Calu3 (cell line): Measurements from ENCODE around the gene UBXN1. TPM values are rescaled to one million over a fixed set of nuclear protein-coding genes. Genes with fewer than 3 reads are reported as not detected.
"Not testable (repeated sequence)": the region's sequence is repeated elsewhere in the genome, so short reads cannot be mapped to it uniquely, and the experiment has no call there.

ENCODE experiments used
- BruUV-seq: library from RNA; stranded (reverse); fragments of 400-500 nt; replicated peaks from 2 replicates; lab custom pipeline; 2021; lab: Mats Ljungman, UMichigan
- CTCF ChIA-PET: fragments of 300-600 bp; sonication (Branson Sonifier 250); formaldehyde crosslinking; loops from one replicate; lab custom pipeline; 2022; ENCODE audit warnings: antibody characterized with exemption; lab: Charles Lee
- DNase-seq: peaks from one replicate; pipeline ENCODE4 v3.0.0; 2022
- H3K27ac Mint-ChIP-seq: one replicate; pipeline ENCODE4 v1.8.0; 2022; ENCODE audit warnings: mixed read lengths; ENCODE audit not compliant: unreplicated experiment
- H3K27me3 Mint-ChIP-seq: one replicate; pipeline ENCODE4 v1.8.0; 2022; ENCODE audit warnings: mixed read lengths; ENCODE audit not compliant: unreplicated experiment
- H3K36me3 Mint-ChIP-seq: one replicate; pipeline ENCODE4 v1.8.0; 2022; ENCODE audit warnings: mild to moderate bottlenecking, moderate library complexity, mixed read lengths; ENCODE audit not compliant: insufficient read depth, unreplicated experiment
- H3K4me1 Mint-ChIP-seq: one replicate; pipeline ENCODE4 v1.8.0; 2022; ENCODE audit warnings: mild to moderate bottlenecking, low read depth, mixed read lengths; ENCODE audit not compliant: unreplicated experiment
- H3K4me3 Mint-ChIP-seq: one replicate; pipeline ENCODE4 v1.8.0; 2022; ENCODE audit warnings: mild to moderate bottlenecking, low read depth, moderate library complexity, mixed read lengths; ENCODE audit not compliant: unreplicated experiment
- H3K9me3 Mint-ChIP-seq: one replicate; pipeline ENCODE4 v1.8.0; 2022; ENCODE audit warnings: low read depth, mixed read lengths; ENCODE audit not compliant: unreplicated experiment
- intact Hi-C: fragments of 100-400 bp; cut with micrococcal nuclease; formaldehyde crosslinking; loops from one replicate; pipeline ENCODE4 v1.10.0; 2022; ENCODE audit not compliant: unreplicated experiment
- total RNA-seq: library from RNA; stranded (reverse); gene quantifications from 2 replicates; pipeline ENCODE4 v1.2.3, GENCODE V29; 2022
- TF ChIP-seq, protein P1 (sequence below): fragments of 200-600 bp; IDR thresholded peaks from one replicate; pipeline ENCODE4 v1.8.0; 2022; ENCODE audit warnings: antibody characterized with exemption; ENCODE audit not compliant: unreplicated experiment

The UBXN1 gene
- total RNA-seq, 1 experiment from 2014 or later, result 91.9 TPM

DNA sequence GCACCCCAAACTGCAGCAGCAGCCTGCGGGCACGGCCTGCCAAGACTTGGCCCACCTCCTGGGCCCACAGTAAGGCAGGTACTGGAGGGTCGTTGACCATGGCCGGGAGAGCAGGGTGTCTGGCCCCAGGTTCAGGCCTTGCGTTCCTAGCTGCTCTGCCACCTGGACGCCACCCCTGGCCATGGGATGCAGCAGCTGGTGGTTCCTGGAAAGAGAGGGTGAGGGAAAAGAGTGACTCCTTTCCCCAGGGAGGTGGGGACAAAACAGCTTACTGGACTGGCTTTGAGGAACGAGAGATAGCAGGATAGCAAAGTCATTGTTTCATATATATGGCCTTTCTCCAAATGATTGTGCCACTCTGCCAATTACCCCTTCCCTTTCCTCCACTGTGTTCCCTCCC is 26.5 kb upstream of the UBXN1 start:
- Mint-ChIP-seq H3K36me3 (peaks cover 71% of the 10 kb centered on the region), H3K9me3 (no peaks in the 10 kb centered on the region), H3K4me3 (peak overlapping the region; percentile 98), H3K27ac (peak overlapping the region; percentile 86), H3K27me3 (no peaks in the 10 kb centered on the region), H3K4me1 (peaks cover 24% of the 10 kb centered on the region)
- TF ChIP-seq, protein P1, sequence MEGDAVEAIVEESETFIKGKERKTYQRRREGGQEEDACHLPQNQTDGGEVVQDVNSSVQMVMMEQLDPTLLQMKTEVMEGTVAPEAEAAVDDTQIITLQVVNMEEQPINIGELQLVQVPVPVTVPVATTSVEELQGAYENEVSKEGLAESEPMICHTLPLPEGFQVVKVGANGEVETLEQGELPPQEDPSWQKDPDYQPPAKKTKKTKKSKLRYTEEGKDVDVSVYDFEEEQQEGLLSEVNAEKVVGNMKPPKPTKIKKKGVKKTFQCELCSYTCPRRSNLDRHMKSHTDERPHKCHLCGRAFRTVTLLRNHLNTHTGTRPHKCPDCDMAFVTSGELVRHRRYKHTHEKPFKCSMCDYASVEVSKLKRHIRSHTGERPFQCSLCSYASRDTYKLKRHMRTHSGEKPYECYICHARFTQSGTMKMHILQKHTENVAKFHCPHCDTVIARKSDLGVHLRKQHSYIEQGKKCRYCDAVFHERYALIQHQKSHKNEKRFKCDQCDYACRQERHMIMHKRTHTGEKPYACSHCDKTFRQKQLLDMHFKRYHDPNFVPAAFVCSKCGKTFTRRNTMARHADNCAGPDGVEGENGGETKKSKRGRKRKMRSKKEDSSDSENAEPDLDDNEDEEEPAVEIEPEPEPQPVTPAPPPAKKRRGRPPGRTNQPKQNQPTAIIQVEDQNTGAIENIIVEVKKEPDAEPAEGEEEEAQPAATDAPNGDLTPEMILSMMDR, result no peak
- intact Hi-C loops, result no loop called here
- CTCF ChIA-PET, result interaction anchor here (1.3 kb wide), 1 partner anchor 114 kb away, joined by 4 read pairs; the partner anchor contains the start of gene TUT1
- no TSS peak for BruUV-seq
- DNase-seq, result peak; percentile 29

DNA sequence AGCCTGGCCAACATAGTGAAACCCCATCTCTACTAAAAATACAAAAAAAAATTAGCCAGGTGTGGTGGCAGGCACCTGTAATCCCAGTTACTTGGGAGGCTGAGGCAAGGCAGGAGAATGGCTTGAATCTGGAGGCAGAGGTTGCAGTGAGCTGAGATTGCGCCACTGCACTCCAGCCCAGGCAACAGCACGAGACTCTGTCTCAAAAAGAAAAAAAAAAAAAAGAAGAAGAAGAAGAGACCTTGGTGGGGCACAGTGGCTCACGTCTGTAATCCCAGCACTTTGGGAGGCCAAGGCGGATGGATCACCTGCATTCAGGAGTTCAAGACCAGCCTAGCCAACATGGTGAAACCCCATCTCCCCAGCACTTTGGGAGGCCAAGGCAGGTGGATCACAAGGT is 25.0 kb upstream of the UBXN1 start:
- H3K9me3 Mint-ChIP-seq, H3K27ac Mint-ChIP-seq, DNase-seq, H3K27me3 Mint-ChIP-seq, BruUV-seq, intact Hi-C loops, H3K4me3 Mint-ChIP-seq: not testable (repeated sequence)
- Mint-ChIP-seq H3K4me1 (peaks cover 19% of the 10 kb centered on the region), H3K36me3 (peaks cover 61% of the 10 kb centered on the region)
- CTCF ChIA-PET, result interaction anchor here (0.7 kb wide), 1 partner anchor 112 kb away, joined by 3 read pairs; no protein-coding TSS in a partner anchor

DNA sequence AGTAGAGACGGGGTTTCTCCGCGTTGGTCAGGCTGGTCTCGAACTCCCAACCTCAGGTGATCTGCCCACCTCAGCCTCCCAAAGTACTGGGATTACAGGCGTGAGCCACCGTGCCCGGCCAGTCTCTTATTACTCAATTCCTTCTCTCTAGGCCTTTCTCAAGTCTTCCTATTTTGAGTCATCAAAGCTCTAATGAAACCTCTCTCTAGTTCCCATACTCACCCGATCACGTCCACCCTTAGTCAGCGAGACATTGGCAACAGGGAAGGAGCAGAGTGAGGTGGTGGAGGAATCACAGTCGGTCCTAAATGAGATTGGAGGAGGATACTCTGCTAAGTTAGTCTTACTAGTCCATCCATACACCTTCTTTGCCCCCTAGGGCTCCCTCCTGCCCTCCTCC is 23.4 kb upstream of the UBXN1 start:
- no TSS peak for BruUV-seq
- Mint-ChIP-seq H3K4me3 (no peak overlapping the region), H3K36me3 (peaks cover 54% of the 10 kb centered on the region), H3K27ac (no peak overlapping the region), H3K27me3 (no peaks in the 10 kb centered on the region), H3K9me3 (no peaks in the 10 kb centered on the region), H3K4me1 (peaks cover 13% of the 10 kb centered on the region)
- no peak for DNase-seq
- TF ChIP-seq, protein P1, result no peak
- CTCF ChIA-PET, result interaction anchor here (0.7 kb wide), 2 partner anchors 8 to 29 kb away, joined by 3 to 6 read pairs; no protein-coding TSS in a partner anchor
- intact Hi-C loops, result no loop called here

DNA sequence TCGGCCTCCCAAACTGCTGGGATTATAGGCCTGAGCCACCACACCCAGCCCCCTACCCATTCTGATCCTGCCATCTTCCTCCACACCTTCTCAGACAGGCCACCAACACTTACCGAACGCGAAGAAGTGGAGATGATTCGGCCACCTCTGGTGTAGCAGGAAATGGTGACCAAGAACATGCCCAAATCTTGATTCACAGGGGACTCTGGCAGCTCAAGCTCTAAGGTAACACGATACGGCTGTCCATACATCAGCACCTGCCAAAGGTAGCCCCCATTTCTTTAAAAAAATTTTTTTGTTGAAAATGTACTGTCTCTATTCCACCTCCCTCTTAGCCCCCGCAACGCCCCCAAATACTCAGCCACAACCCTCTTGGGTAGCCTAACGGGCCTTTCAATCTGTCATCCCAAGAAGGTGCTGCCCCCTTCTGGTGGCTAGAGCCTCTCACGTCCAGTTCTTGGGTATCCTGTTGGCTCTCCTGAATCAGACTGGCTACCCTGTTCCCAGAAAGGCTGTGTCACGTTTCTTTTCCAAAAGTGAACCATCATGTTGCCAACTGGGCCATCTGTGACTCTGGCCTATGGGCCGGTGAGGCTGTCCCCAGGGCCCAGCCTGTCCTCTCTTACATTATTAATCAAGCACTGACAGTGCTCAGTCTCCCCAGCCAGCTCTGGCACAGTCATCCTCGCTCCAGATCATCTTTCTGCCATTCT is 15.7 kb upstream of the UBXN1 start:
- no TSS peak for BruUV-seq
- intact Hi-C loops, result no loop called here
- CTCF ChIA-PET, result interaction anchor here (0.6 to 1.2 kb wide), 5 partner anchors 7 to 348 kb away, joined by 3 to 4 read pairs (median 3); partner anchors contain the start of genes CSKMT, LBHD1 and UQCC3
- Mint-ChIP-seq H3K27ac (no peak overlapping the region), H3K27me3 (no peaks in the 10 kb centered on the region), H3K9me3 (no peaks in the 10 kb centered on the region), H3K4me1 (no peaks in the 10 kb centered on the region), H3K4me3 (no peak overlapping the region), H3K36me3 (peaks cover 46% of the 10 kb centered on the region)
- TF ChIP-seq, protein P1, result peak; percentile 75
- DNase-seq, result peak; percentile 73

DNA sequence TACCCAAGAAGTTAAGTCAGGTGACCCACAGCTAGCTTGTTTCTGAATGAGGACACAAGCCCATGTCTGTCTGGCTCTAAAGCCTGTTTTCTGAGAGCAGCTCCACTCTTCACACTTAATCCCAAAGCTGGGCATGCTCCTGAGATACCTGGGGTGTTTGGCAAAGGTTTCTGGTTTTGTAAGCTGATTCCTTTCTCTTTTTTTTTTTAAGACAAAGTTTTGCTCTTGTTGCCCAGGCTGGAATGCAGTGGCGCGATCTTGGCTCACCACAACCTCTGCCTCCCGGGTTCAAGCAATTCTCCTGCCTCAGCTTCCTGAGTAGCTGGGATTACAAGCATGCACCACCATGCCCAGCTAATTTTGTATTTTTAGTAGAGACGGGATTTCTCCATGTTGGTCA is 14.8 kb upstream of the UBXN1 start:
- H3K4me1 Mint-ChIP-seq, DNase-seq, H3K27me3 Mint-ChIP-seq, intact Hi-C loops, H3K4me3 Mint-ChIP-seq, H3K9me3 Mint-ChIP-seq, BruUV-seq, H3K27ac Mint-ChIP-seq: not testable (repeated sequence)
- CTCF ChIA-PET, result interaction anchor here (0.6 to 1.1 kb wide), 5 partner anchors 8 to 69 kb away, joined by 3 to 4 read pairs (median 4); partner anchors contain the start of genes LBHD1 and UQCC3
- H3K36me3 Mint-ChIP-seq, result peaks cover 46% of the 10 kb centered on the region
